Fibroblast of the aortic adventitia (primary cell): ENCODE data around the gene TMEM170A. TPM values are rescaled to one million over a fixed set of nuclear protein-coding genes. Genes with fewer than 3 reads are reported as not detected.

Experiments used
- DNase-seq: peaks from one replicate; pipeline ENCODE4 v3.0.0-alpha.2; 2010; ENCODE audit warnings: low read depth
- H3K4me3 ChIP-seq: 2 replicates; pipeline ENCODE4 v1.5.1; 2011; ENCODE audit warnings: low read depth, mild to moderate bottlenecking, control low read depth, low read length, moderate library complexity
- CTCF ChIP-seq: IDR thresholded peaks from 2 replicates; pipeline ENCODE4 v1.5.1; 2011; ENCODE audit warnings: mild to moderate bottlenecking, low read length, control low read depth, inconsistent platforms; ENCODE audit not compliant: insufficient read depth
- small RNA-seq: library from RNA; depleted of rRNA; stranded (forward); fragments of <200 nt; gene quantifications from one replicate; pipeline ENCODE3, GENCODE V24; 2012
- total RNA-seq: library from RNA; depleted of rRNA; stranded (reverse); fragments of >200 nt; gene quantifications from 2 replicates; pipeline ENCODE4 v1.2.3, GENCODE V29; 2012; ENCODE audit warnings: low replicate concordance

Gene TMEM170A
- total RNA-seq, 1 donor = 13.6 TPM

- no peak overlapping the region for H3K4me3 ChIP-seq
- no peak for DNase-seq
- TF ChIP-seq CTCF = no peak
Observed at GRCh38 chr16:75398333-75398732, 66.2 kb downstream of the TMEM170A start.

GRCh38 chr16:75394941-75395340, 69.5 kb downstream of the TMEM170A start:
- no peak overlapping the region for H3K4me3 ChIP-seq
- DNase-seq = no peak
- no peak for TF ChIP-seq CTCF

Small RNA genes lying within 50 kb of the gene (small RNA-seq; reads per million reads assigned to genes)
- not detected for gene RF00598

Other genes starting within 250 kb of the TMEM170A start
- gene CTRB1, start 245.7 kb downstream of the TMEM170A start, total RNA-seq = not detected in 2 replicates
- 26.9 and 33.4 TPM in 2 replicates for gene BCAR1, start 213.1 kb downstream of the TMEM170A start, total RNA-seq
- 47.0 and 108 TPM in 2 replicates for gene CFDP1, start 31.2 kb downstream of the TMEM170A start, total RNA-seq
- gene CHST6, start 30.8 kb upstream of the TMEM170A start, total RNA-seq = 0.16 and 0.27 TPM in 2 replicates
- 0.09 TPM in 1 of 2 replicates, not detected in the other for gene CHST5, start 71.4 kb upstream of the TMEM170A start, total RNA-seq
- gene TMEM231, start 91.6 kb upstream of the TMEM170A start, total RNA-seq = 6.4 and 13.9 TPM in 2 replicates
- gene GABARAPL2, start 101.7 kb upstream of the TMEM170A start, total RNA-seq = 46.5 and 105 TPM in 2 replicates
- gene ADAT1, start 158.6 kb upstream of the TMEM170A start, total RNA-seq = 32.9 and 65.1 TPM in 2 replicates
- 75.6 and 144 TPM in 2 replicates for gene KARS1, start 183.0 kb upstream of the TMEM170A start, total RNA-seq
- 42.5 and 78.1 TPM in 2 replicates for gene TERF2IP, start 183.1 kb upstream of the TMEM170A start, total RNA-seq
- not detected in 2 replicates for gene CPHXL2, start 212.3 kb upstream of the TMEM170A start, total RNA-seq
- not detected in 2 replicates for gene DUXB, start 236.8 kb upstream of the TMEM170A start, total RNA-seq